Immature natural killer cell (primary cell): ENCODE measurements around the gene MDFIC. TPM values are rescaled to one million over a fixed set of nuclear protein-coding genes. Genes with fewer than 3 reads are reported as not detected.

Experiments used
- DNase-seq, 3 donors: peaks; one replicate each; pipeline ENCODE4 v3.0.0; 2022; ENCODE audit warnings: mixed read lengths in 1 of 3
- H3K27ac Mint-ChIP-seq, 6 donors: one replicate each; pipeline ENCODE4 v1.8.0; 2020; ENCODE audit warnings: mixed read lengths in 6 of 6, mild to moderate bottlenecking in 5 of 6, inconsistent platforms in 4 of 6, moderate library complexity in 3 of 6
- H3K27me3 Mint-ChIP-seq, 3 donors: one replicate each; pipeline ENCODE4 v1.8.0; 2020 to 2021; ENCODE audit warnings: low read depth in 3 of 3, mild to moderate bottlenecking in 3 of 3, mixed read lengths in 3 of 3, moderate library complexity in 3 of 3, inconsistent platforms in 1 of 3
- H3K36me3 Mint-ChIP-seq, 3 donors: one replicate each; pipeline ENCODE4 v1.8.0; 2020; ENCODE audit warnings: mixed read lengths in 3 of 3, inconsistent platforms in 2 of 3, mild to moderate bottlenecking in 2 of 3
- H3K4me1 Mint-ChIP-seq, 2 donors: one replicate each; pipeline ENCODE4 v1.8.0; 2020; ENCODE audit warnings: inconsistent platforms in 2 of 2, mild to moderate bottlenecking in 2 of 2, mixed read lengths in 2 of 2, moderate library complexity in 1 of 2
- H3K4me3 Mint-ChIP-seq, 5 donors: one replicate each; pipeline ENCODE4 v1.8.0; 2020; ENCODE audit warnings: mild to moderate bottlenecking in 5 of 5, mixed read lengths in 5 of 5, inconsistent platforms in 3 of 5, moderate library complexity in 3 of 5
- H3K9me3 Mint-ChIP-seq, 6 donors: one replicate each; pipeline ENCODE4 v1.8.0; 2020; ENCODE audit warnings: mild to moderate bottlenecking in 6 of 6, mixed read lengths in 6 of 6, inconsistent platforms in 4 of 6, moderate library complexity in 3 of 6
- polyA plus RNA-seq, 3 donors: library from polyadenylated mRNA; unstranded; fragments of 300-500 nt; fragmentation: Illumina TruSeq; gene quantifications; one replicate each; pipeline ENCODE4 v1.2.3, GENCODE V29; 2021

The MDFIC gene
- polyA plus RNA-seq, 3 donors from 2014 or later = 20.3 to 40.5 (median 26.8) TPM

DNA sequence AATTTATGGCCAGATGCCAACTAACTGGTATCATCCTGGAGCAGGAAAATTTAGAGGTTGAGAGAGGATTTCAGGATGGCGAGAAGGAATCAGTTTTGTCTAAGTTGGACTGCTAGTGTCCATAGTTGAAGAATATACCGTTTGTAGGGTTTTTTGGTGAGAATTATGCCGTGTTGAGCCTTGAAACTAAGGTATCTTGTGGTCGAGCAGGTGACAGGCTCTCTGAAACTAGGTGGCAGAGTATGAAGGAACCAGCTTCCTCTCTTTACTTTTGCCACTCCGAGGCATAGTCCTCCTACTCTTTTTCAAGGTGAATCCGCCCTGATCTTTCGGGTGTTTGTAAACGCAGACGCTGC, 9.7 kb downstream of the MDFIC start:
- peak overlapping the region; percentile 47 to 85 (median 72) for H3K27ac Mint-ChIP-seq
- H3K9me3 Mint-ChIP-seq = no peaks in the 10 kb centered on the region
- H3K4me3 Mint-ChIP-seq = peak overlapping the region in 3 of 5 donors; percentile 51 to 79 (median 63)
- no peaks in the 10 kb centered on the region for H3K36me3 Mint-ChIP-seq
- DNase-seq = no peak
- peaks cover 5 to 6% of the 10 kb centered on the region in 2 donors for H3K4me1 Mint-ChIP-seq
- H3K27me3 Mint-ChIP-seq = no peaks in the 10 kb centered on the region

DNA sequence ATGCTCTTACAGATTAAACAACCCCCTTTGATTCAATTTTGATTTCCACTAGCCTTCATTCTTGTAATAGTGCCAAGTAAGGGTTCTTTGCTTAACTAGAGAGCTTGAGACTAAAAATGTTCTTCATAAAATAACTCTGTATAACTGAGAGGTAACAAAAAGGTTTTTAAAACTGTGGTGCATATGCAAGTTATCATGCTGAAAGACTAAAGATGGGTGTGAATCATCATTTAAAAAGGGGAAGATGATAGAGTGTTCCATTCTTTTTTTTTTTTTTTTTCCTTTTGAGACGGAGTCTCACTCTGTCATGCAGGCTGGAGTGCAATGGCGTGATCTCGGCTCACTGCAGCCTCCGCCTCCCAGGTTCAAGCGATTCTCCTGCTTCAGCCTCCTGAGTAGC, 11.1 kb downstream of the MDFIC start:
- peak overlapping the region in 1 of 5 donors; percentile 42 for H3K4me3 Mint-ChIP-seq
- no peaks in the 10 kb centered on the region for H3K9me3 Mint-ChIP-seq
- peak overlapping the region in 3 of 6 donors; percentile 14 to 61 (median 42) for H3K27ac Mint-ChIP-seq
- H3K36me3 Mint-ChIP-seq = no peaks in the 10 kb centered on the region
- peaks cover 0 to 6% of the 10 kb centered on the region in 2 donors for H3K4me1 Mint-ChIP-seq
- no peaks in the 10 kb centered on the region for H3K27me3 Mint-ChIP-seq
- DNase-seq = no peak

DNA sequence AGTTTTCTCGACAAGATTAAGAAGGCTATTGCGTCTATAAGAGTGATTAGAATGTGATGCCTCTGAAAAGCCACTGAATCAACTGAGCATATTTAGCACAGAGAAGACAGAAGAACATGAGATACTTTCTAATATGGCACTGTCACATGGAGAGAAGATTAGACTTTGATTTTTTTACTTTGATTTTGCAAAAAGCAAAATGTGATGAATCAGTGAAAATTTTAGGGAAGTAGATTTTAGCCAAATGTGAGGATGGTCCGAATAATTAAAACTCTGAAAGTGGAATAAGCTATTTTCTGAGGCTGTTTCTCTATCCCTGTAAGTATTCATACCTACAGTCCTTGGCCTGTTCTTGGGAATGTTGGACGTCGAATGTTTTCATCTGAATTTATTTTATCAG, 11.8 kb downstream of the MDFIC start:
- Mint-ChIP-seq H3K4me1 (peaks cover 0 to 6% of the 10 kb centered on the region in 2 donors), H3K4me3 (peak overlapping the region in 1 of 5 donors; percentile 12), H3K27me3 (no peaks in the 10 kb centered on the region), H3K27ac (no peak overlapping the region), H3K36me3 (no peaks in the 10 kb centered on the region), H3K9me3 (no peaks in the 10 kb centered on the region)
- no peak for DNase-seq

- Mint-ChIP-seq H3K27ac (peak overlapping the region in 2 of 6 donors; percentile 2 to 3), H3K27me3 (no peaks in the 10 kb centered on the region), H3K4me3 (peak overlapping the region in 1 of 5 donors; percentile 12), H3K4me1 (peaks cover 0 to 6% of the 10 kb centered on the region in 2 donors), H3K36me3 (no peaks in the 10 kb centered on the region), H3K9me3 (no peaks in the 10 kb centered on the region)
- no peak for DNase-seq
Measured at GRCh38 chr7:114934086-114934485, 12.2 kb downstream of the MDFIC start.

DNA sequence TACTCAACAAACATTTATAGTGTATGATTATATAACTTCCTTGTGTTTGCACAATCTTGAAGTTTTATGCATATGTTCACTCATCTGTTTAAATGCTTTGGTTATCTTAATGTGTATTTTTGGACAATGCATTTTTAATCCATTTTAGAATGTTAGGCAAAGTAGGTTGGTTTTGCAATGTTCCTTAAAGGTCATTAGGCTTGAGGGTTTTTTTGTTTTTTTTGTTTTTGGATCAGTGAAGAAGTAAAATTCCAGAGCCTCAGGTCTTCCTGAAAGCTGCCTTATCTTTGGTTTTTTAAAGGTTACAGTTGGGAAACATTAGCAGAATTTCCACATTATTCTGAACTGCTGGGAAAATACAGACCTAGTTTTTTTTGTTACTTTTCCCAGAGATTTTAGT, 12.8 kb downstream of the MDFIC start:
- H3K36me3 Mint-ChIP-seq = no peaks in the 10 kb centered on the region
- H3K9me3 Mint-ChIP-seq = no peaks in the 10 kb centered on the region
- no peaks in the 10 kb centered on the region for H3K27me3 Mint-ChIP-seq
- peaks cover 6 to 7% of the 10 kb centered on the region in 2 donors for H3K4me1 Mint-ChIP-seq
- H3K4me3 Mint-ChIP-seq = no peak overlapping the region
- H3K27ac Mint-ChIP-seq = no peak overlapping the region
- DNase-seq = no peak

- no peak for DNase-seq
- Mint-ChIP-seq H3K27ac (no peak overlapping the region), H3K4me1 (peaks cover 13 to 21% of the 10 kb centered on the region in 2 donors), H3K36me3 (peaks cover 0 to 9% (median 5%) of the 10 kb centered on the region in 3 donors), H3K9me3 (peaks cover 0 to 1% (median 0%) of the 10 kb centered on the region in 6 donors), H3K27me3 (no peaks in the 10 kb centered on the region), H3K4me3 (peak overlapping the region in 1 of 5 donors; percentile 15)
Measured at GRCh38 chr7:114936471-114936870, 14.6 kb downstream of the MDFIC start.

- no peaks in the 10 kb centered on the region for H3K27me3 Mint-ChIP-seq
- H3K36me3 Mint-ChIP-seq = peaks cover 0 to 13% (median 12%) of the 10 kb centered on the region in 3 donors
- no peak overlapping the region for H3K27ac Mint-ChIP-seq
- DNase-seq = no peak
- peaks cover 0 to 1% (median 0%) of the 10 kb centered on the region in 6 donors for H3K9me3 Mint-ChIP-seq
- H3K4me3 Mint-ChIP-seq = no peak overlapping the region
- peaks cover 17 to 29% of the 10 kb centered on the region in 2 donors for H3K4me1 Mint-ChIP-seq
Measured at GRCh38 chr7:114937446-114937845, 15.6 kb downstream of the MDFIC start.

DNA sequence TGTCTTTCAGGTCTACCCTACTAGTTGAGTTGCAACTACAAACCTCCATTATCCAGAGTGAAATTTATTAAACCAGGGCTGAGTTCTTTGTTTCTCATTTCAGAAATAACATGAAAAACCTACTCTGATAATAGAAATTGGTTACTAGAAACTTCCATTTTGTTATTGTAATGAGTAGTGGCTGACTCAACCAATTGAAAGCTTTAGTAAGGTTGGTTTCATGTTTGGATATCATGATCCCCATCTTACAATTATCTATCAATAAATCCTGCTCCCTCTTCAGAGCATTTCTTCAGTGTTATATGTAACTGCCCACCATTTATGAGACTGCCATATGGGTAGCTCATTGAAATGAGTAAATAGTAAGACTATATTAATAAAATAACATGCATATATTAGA, 16.9 kb downstream of the MDFIC start:
- no peak for DNase-seq
- H3K36me3 Mint-ChIP-seq = peaks cover 7 to 23% (median 17%) of the 10 kb centered on the region in 3 donors
- no peaks in the 10 kb centered on the region for H3K27me3 Mint-ChIP-seq
- H3K4me1 Mint-ChIP-seq = peaks cover 16 to 43% of the 10 kb centered on the region in 2 donors
- H3K4me3 Mint-ChIP-seq = no peak overlapping the region
- H3K9me3 Mint-ChIP-seq = peaks cover 0 to 1% (median 0%) of the 10 kb centered on the region in 6 donors
- no peak overlapping the region for H3K27ac Mint-ChIP-seq

DNA sequence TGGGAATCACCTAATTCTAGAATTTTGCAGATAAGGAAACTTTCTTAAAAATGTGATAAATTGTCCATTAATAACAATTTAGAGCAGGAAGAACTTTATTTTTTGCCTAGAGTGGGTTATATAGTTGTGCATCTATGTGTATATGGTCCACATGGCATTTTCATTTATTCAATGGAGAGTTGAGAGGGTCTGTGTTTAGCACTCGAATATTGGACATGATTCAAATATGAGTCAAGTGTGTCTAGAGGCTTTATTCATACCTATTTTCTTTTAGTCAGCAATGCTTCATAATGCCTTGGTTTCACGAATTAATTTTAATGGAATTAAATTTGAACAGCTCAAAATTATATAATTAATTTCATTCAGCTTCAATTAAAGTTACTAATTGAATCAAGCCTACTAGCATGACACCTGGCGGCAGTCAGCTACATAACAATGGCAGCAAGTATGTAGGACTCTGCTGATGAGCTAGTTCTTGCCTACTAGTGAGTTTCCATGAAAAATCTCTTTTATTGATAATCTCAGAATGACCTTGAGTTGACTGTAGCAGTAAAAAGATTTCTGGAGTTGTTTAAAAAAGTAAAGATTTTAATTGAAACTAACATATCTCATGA, 17.7 kb downstream of the MDFIC start:
- Mint-ChIP-seq H3K27ac (no peak overlapping the region), H3K4me1 (peaks cover 13 to 45% of the 10 kb centered on the region in 2 donors), H3K9me3 (peaks cover 0 to 1% (median 0%) of the 10 kb centered on the region in 6 donors), H3K4me3 (no peak overlapping the region), H3K36me3 (peaks cover 7 to 31% (median 17%) of the 10 kb centered on the region in 3 donors), H3K27me3 (no peaks in the 10 kb centered on the region)
- no peak for DNase-seq

DNA sequence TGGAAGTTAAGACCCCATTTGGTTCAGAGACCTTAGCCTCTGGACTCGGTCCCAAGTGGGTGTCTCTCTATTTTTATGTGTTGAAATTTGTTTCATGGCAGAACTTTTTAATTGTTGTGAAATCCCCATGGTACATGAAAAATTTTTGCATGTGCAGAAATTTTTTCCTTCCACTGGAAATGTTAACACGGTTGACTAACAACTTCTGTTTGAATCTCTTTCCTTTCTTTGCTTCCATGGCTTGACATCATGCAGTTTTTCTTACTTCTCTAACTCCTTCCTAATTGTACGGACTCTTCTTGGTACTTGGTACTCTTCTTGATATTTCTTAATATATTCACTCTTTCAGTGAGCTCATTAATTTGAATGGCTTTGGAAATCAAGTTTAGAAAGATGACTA, 18.3 kb downstream of the MDFIC start:
- Mint-ChIP-seq H3K36me3 (peaks cover 7 to 36% (median 17%) of the 10 kb centered on the region in 3 donors), H3K27ac (no peak overlapping the region), H3K27me3 (no peaks in the 10 kb centered on the region), H3K4me1 (peaks cover 13 to 45% of the 10 kb centered on the region in 2 donors), H3K4me3 (no peak overlapping the region), H3K9me3 (peaks cover 0 to 1% (median 0%) of the 10 kb centered on the region in 6 donors)
- no peak for DNase-seq

GRCh38 chr7:114941692-114942091, 19.8 kb downstream of the MDFIC start:
- Mint-ChIP-seq H3K36me3 (peaks cover 7 to 41% (median 19%) of the 10 kb centered on the region in 3 donors), H3K4me3 (no peak overlapping the region), H3K9me3 (peaks cover 0 to 1% (median 0%) of the 10 kb centered on the region in 6 donors), H3K27me3 (no peaks in the 10 kb centered on the region), H3K4me1 (peaks cover 13 to 47% of the 10 kb centered on the region in 2 donors), H3K27ac (peak overlapping the region in 3 of 6 donors; percentile 0 to 40 (median 16))
- no peak for DNase-seq

DNA sequence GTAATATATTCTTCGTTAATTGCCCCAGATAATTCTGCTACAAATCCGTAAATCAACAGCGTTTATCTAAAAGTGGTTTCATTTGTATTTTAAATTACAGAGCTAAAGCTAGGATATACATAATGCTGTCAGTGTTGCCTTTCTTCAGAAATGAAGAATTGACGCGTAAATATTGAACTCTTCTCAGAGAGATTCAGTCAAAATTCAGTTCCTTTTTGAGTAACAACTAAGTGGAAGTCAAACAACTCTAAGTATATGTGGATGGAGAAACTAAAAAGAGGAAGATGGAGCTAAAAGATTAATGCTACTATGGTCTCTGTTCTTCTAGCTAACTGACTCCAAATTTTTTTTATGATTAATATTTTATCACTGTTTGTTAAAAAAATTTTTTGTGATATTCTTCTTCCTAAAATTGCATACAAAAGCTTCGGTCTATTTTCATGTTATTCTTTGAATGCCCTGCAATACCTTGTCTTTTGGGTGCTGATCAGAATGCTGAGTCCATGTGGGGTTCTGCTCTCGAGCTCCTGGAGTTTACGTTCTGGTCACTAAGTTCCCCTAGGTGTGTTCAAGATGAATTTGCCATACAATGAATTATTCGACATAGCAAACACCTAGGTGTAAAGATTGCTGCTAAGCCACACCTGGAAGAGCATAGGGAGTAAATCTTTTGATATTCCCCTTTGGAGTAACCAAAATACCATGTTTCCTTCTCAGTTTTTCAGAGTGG, 20.7 kb downstream of the MDFIC start:
- DNase-seq = no peak
- Mint-ChIP-seq H3K4me3 (no peak overlapping the region), H3K36me3 (peaks cover 7 to 49% (median 26%) of the 10 kb centered on the region in 3 donors), H3K4me1 (peaks cover 13 to 55% of the 10 kb centered on the region in 2 donors), H3K27ac (peak overlapping the region in 2 of 6 donors; percentile 27 to 64), H3K27me3 (no peaks in the 10 kb centered on the region), H3K9me3 (peaks cover 0 to 1% (median 0%) of the 10 kb centered on the region in 6 donors)

DNA sequence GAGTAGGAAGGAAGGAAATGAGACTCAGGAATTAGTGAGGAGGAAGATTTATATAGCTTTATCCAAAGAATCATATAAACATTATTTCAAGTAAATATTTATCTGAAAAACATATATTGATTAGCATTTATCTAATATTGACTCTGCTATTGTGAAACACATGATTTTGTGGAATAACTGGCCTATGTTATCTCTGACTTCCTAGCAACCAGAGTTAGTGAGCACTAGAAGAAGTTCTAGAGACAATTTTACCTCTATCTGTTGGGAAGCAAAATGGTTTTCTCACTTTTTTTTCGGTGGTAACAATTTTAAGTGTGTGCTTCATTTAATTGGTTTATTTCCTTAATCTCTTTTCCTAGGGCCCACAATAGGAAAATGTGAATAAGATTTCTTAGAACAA, 21.6 kb downstream of the MDFIC start:
- Mint-ChIP-seq H3K36me3 (peaks cover 7 to 49% (median 26%) of the 10 kb centered on the region in 3 donors), H3K27ac (peak overlapping the region in 1 of 6 donors; percentile 43), H3K27me3 (no peaks in the 10 kb centered on the region), H3K9me3 (peaks cover 0 to 1% (median 0%) of the 10 kb centered on the region in 6 donors), H3K4me1 (peaks cover 22 to 64% of the 10 kb centered on the region in 2 donors), H3K4me3 (no peak overlapping the region)
- no peak for DNase-seq
